Measurements from ENCODE around the gene SLC6A17.

- no peak for TF ChIP-seq EP300 (IDR thresholded peaks at IDR 0.05)
- no peak for TF ChIP-seq CTCF (IDR thresholded peaks at IDR 0.05)
Measured at GRCh38 chr1:110210604-110211495, 60.6 kb downstream of the SLC6A17 start.

Data from gastroesophageal sphincter (tissue), 3 donors.